ENCODE data around the gene ASH1L.
A peak's percentile ranks its signal among the peaks of the same experiment; 100 is the strongest.

The ASH1L gene

GRCh38 chr1:155301342-155301841 is 261.2 kb downstream of the ASH1L start, which contains the start of gene PKLR:
PKLR (minus strand) TSS chr1:155301438; CDS start chr1:155301395, 43 bp downstream.
- Histone ChIP-seq H3K9ac (ENCODE audit: low read depth in 1 of 2, low read length in 2 of 2) (peak within 1 kb of the TSS in 1 of 2 donors; percentile 40), H3K9me3 (ENCODE audit: control insufficient read depth in 1 of 2, low read length in 2 of 2) (no peaks in the 10 kb centered on the region), H3K4me1 (ENCODE audit: control insufficient read depth in 1 of 2, insufficient read depth in 2 of 2, low read length in 2 of 2) (peaks cover 22 to 23% of the 10 kb centered on the region in 2 donors), H3K27ac (ENCODE audit: low read depth, low read length) (no peak within 1 kb of the TSS), H3K27me3 (ENCODE audit: control insufficient read depth in 1 of 2, insufficient read depth in 2 of 2, low read length in 2 of 2) (no peaks in the 10 kb centered on the region), H3K36me3 (ENCODE audit: control insufficient read depth in 1 of 2, insufficient read depth in 2 of 2, low read length in 2 of 2) (no peaks in the 10 kb centered on the region), H3K4me3 (ENCODE audit: low read depth in 1 of 2, low read length in 2 of 2) (peak within 1 kb of the TSS in 1 of 2 donors; percentile 15)

- peaks cover 0 to 5% of the 10 kb centered on the region in 2 donors for H3K27me3 ChIP-seq (ENCODE audit: control insufficient read depth in 1 of 2, insufficient read depth in 2 of 2, low read length in 2 of 2)
- peak overlapping the region in 1 of 2 donors; percentile 15 for H3K4me3 ChIP-seq (ENCODE audit: low read depth in 1 of 2, low read length in 2 of 2)
- H3K4me1 ChIP-seq (ENCODE audit: control insufficient read depth in 1 of 2, insufficient read depth in 2 of 2, low read length in 2 of 2) = peaks cover 22 to 23% of the 10 kb centered on the region in 2 donors
- no peaks in the 10 kb centered on the region for H3K9me3 ChIP-seq (ENCODE audit: control insufficient read depth in 1 of 2, low read length in 2 of 2)
- H3K9ac ChIP-seq (ENCODE audit: low read depth in 1 of 2, low read length in 2 of 2) = peak overlapping the region in 1 of 2 donors; percentile 40
- H3K27ac ChIP-seq (ENCODE audit: low read depth, low read length) = no peak overlapping the region
- H3K36me3 ChIP-seq (ENCODE audit: control insufficient read depth in 1 of 2, insufficient read depth in 2 of 2, low read length in 2 of 2) = no peaks in the 10 kb centered on the region
These were observed 261.9 kb downstream of the ASH1L start for GRCh38 chr1:155300553-155301329.

GRCh38 chr1:155300024-155300423 is 262.6 kb downstream of the ASH1L start:
- H3K27me3 ChIP-seq (ENCODE audit: control insufficient read depth in 1 of 2, insufficient read depth in 2 of 2, low read length in 2 of 2) = peaks cover 0 to 7% of the 10 kb centered on the region in 2 donors
- peak overlapping the region in 1 of 2 donors; percentile 18 for H3K9ac ChIP-seq (ENCODE audit: low read depth in 1 of 2, low read length in 2 of 2)
- H3K4me3 ChIP-seq (ENCODE audit: low read depth in 1 of 2, low read length in 2 of 2) = no peak overlapping the region
- peaks cover 21 to 23% of the 10 kb centered on the region in 2 donors for H3K4me1 ChIP-seq (ENCODE audit: control insufficient read depth in 1 of 2, insufficient read depth in 2 of 2, low read length in 2 of 2)
- H3K9me3 ChIP-seq (ENCODE audit: control insufficient read depth in 1 of 2, low read length in 2 of 2) = no peaks in the 10 kb centered on the region
- peaks cover 0 to 3% of the 10 kb centered on the region in 2 donors for H3K36me3 ChIP-seq (ENCODE audit: control insufficient read depth in 1 of 2, insufficient read depth in 2 of 2, low read length in 2 of 2)
- no peak overlapping the region for H3K27ac ChIP-seq (ENCODE audit: low read depth, low read length)

- no peaks in the 10 kb centered on the region for H3K9me3 ChIP-seq (ENCODE audit: control insufficient read depth in 1 of 2, low read length in 2 of 2)
These were observed 265.2 kb downstream of the ASH1L start for GRCh38 chr1:155297384-155297783.

GRCh38 chr1:155296661-155297060 is 265.9 kb downstream of the ASH1L start:
- Histone ChIP-seq H3K9me3 (ENCODE audit: control insufficient read depth in 1 of 2, low read length in 2 of 2) (no peaks in the 10 kb centered on the region), H3K27me3 (ENCODE audit: control insufficient read depth in 1 of 2, insufficient read depth in 2 of 2, low read length in 2 of 2) (peaks cover 0 to 7% of the 10 kb centered on the region in 2 donors), H3K4me3 (ENCODE audit: low read depth in 1 of 2, low read length in 2 of 2) (no peak overlapping the region), H3K9ac (ENCODE audit: low read depth in 1 of 2, low read length in 2 of 2) (no peak overlapping the region), H3K36me3 (ENCODE audit: control insufficient read depth in 1 of 2, insufficient read depth in 2 of 2, low read length in 2 of 2) (peaks cover 0 to 3% of the 10 kb centered on the region in 2 donors), H3K27ac (ENCODE audit: low read depth, low read length) (no peak overlapping the region), H3K4me1 (ENCODE audit: control insufficient read depth in 1 of 2, insufficient read depth in 2 of 2, low read length in 2 of 2) (peaks cover 17% of the 10 kb centered on the region in 2 donors)

More at GRCh38 chr1:155297384-155297783, 265.2 kb downstream of the ASH1L start:
- Histone ChIP-seq H3K4me3 (ENCODE audit: low read depth in 1 of 2, low read length in 2 of 2) (no peak overlapping the region), H3K36me3 (ENCODE audit: control insufficient read depth in 1 of 2, insufficient read depth in 2 of 2, low read length in 2 of 2) (peaks cover 0 to 3% of the 10 kb centered on the region in 2 donors), H3K27ac (ENCODE audit: low read depth, low read length) (no peak overlapping the region), H3K4me1 (ENCODE audit: control insufficient read depth in 1 of 2, insufficient read depth in 2 of 2, low read length in 2 of 2) (peaks cover 17% of the 10 kb centered on the region in 2 donors), H3K27me3 (ENCODE audit: control insufficient read depth in 1 of 2, insufficient read depth in 2 of 2, low read length in 2 of 2) (peaks cover 0 to 7% of the 10 kb centered on the region in 2 donors), H3K9ac (ENCODE audit: low read depth in 1 of 2, low read length in 2 of 2) (no peak overlapping the region)

GRCh38 chr1:155295942-155296267 is 266.7 kb downstream of the ASH1L start:
- H3K4me3 ChIP-seq (ENCODE audit: low read depth in 1 of 2, low read length in 2 of 2) = no peak overlapping the region

GRCh38 chr1:155295183-155295941 is 267.2 kb downstream of the ASH1L start:
- Histone ChIP-seq H3K4me1 (ENCODE audit: control insufficient read depth in 1 of 2, insufficient read depth in 2 of 2, low read length in 2 of 2) (peaks cover 6% of the 10 kb centered on the region in 2 donors), H3K27me3 (ENCODE audit: control insufficient read depth in 1 of 2, insufficient read depth in 2 of 2, low read length in 2 of 2) (peaks cover 0 to 7% of the 10 kb centered on the region in 2 donors), H3K9me3 (ENCODE audit: control insufficient read depth in 1 of 2, low read length in 2 of 2) (no peaks in the 10 kb centered on the region), H3K36me3 (ENCODE audit: control insufficient read depth in 1 of 2, insufficient read depth in 2 of 2, low read length in 2 of 2) (peaks cover 0 to 3% of the 10 kb centered on the region in 2 donors), H3K9ac (ENCODE audit: low read depth in 1 of 2, low read length in 2 of 2) (no peak overlapping the region), H3K27ac (ENCODE audit: low read depth, low read length) (no peak overlapping the region), H3K4me3 (ENCODE audit: low read depth in 1 of 2, low read length in 2 of 2) (no peak overlapping the region)

More at GRCh38 chr1:155295942-155296267, 266.7 kb downstream of the ASH1L start:
- Histone ChIP-seq H3K27ac (ENCODE audit: low read depth, low read length) (no peak overlapping the region), H3K9ac (ENCODE audit: low read depth in 1 of 2, low read length in 2 of 2) (no peak overlapping the region), H3K9me3 (ENCODE audit: control insufficient read depth in 1 of 2, low read length in 2 of 2) (no peaks in the 10 kb centered on the region), H3K27me3 (ENCODE audit: control insufficient read depth in 1 of 2, insufficient read depth in 2 of 2, low read length in 2 of 2) (peaks cover 0 to 7% of the 10 kb centered on the region in 2 donors), H3K36me3 (ENCODE audit: control insufficient read depth in 1 of 2, insufficient read depth in 2 of 2, low read length in 2 of 2) (peaks cover 0 to 3% of the 10 kb centered on the region in 2 donors), H3K4me1 (ENCODE audit: control insufficient read depth in 1 of 2, insufficient read depth in 2 of 2, low read length in 2 of 2) (peaks cover 10 to 12% of the 10 kb centered on the region in 2 donors)

GRCh38 chr1:155294520-155295182 is 268.0 kb downstream of the ASH1L start:
- no peak overlapping the region for H3K4me3 ChIP-seq (ENCODE audit: low read depth in 1 of 2, low read length in 2 of 2)

GRCh38 chr1:155293086-155293749 is 269.4 kb downstream of the ASH1L start:
- Histone ChIP-seq H3K27ac (ENCODE audit: low read depth, low read length) (no peak overlapping the region), H3K9me3 (ENCODE audit: control insufficient read depth in 1 of 2, low read length in 2 of 2) (no peaks in the 10 kb centered on the region), H3K36me3 (ENCODE audit: control insufficient read depth in 1 of 2, insufficient read depth in 2 of 2, low read length in 2 of 2) (peaks cover 0 to 7% of the 10 kb centered on the region in 2 donors), H3K27me3 (ENCODE audit: control insufficient read depth in 1 of 2, insufficient read depth in 2 of 2, low read length in 2 of 2) (peaks cover 0 to 7% of the 10 kb centered on the region in 2 donors), H3K9ac (ENCODE audit: low read depth in 1 of 2, low read length in 2 of 2) (no peak overlapping the region), H3K4me3 (ENCODE audit: low read depth in 1 of 2, low read length in 2 of 2) (no peak overlapping the region), H3K4me1 (ENCODE audit: control insufficient read depth in 1 of 2, insufficient read depth in 2 of 2, low read length in 2 of 2) (no peaks in the 10 kb centered on the region)

More at GRCh38 chr1:155294520-155295182, 268.0 kb downstream of the ASH1L start:
- peaks cover 0 to 3% of the 10 kb centered on the region in 2 donors for H3K36me3 ChIP-seq (ENCODE audit: control insufficient read depth in 1 of 2, insufficient read depth in 2 of 2, low read length in 2 of 2)
- H3K9me3 ChIP-seq (ENCODE audit: control insufficient read depth in 1 of 2, low read length in 2 of 2) = no peaks in the 10 kb centered on the region
- peaks cover 0 to 7% of the 10 kb centered on the region in 2 donors for H3K27me3 ChIP-seq (ENCODE audit: control insufficient read depth in 1 of 2, insufficient read depth in 2 of 2, low read length in 2 of 2)
- H3K9ac ChIP-seq (ENCODE audit: low read depth in 1 of 2, low read length in 2 of 2) = no peak overlapping the region
- H3K4me1 ChIP-seq (ENCODE audit: control insufficient read depth in 1 of 2, insufficient read depth in 2 of 2, low read length in 2 of 2) = no peaks in the 10 kb centered on the region
- H3K27ac ChIP-seq (ENCODE audit: low read depth, low read length) = no peak overlapping the region
